AG10803 (cell line): ENCODE data around the gene SUCLG2.

Experiments used
- DNase-seq: peaks from one replicate; pipeline ENCODE4 v3.0.0; 2010; ENCODE audit warnings: low read depth
- H3K4me3 ChIP-seq: 2 replicates; pipeline ENCODE4 v1.5.1; 2011; ENCODE audit warnings: mild to moderate bottlenecking, low read length, control low read depth
- TF ChIP-seq, protein P1 (sequence below): conservative IDR thresholded peaks from 2 replicates; pipeline ENCODE4 v1.5.1; 2011; ENCODE audit warnings: mild to moderate bottlenecking, low read length, control low read depth, inconsistent platforms

SUCLG2 gene

DNA sequence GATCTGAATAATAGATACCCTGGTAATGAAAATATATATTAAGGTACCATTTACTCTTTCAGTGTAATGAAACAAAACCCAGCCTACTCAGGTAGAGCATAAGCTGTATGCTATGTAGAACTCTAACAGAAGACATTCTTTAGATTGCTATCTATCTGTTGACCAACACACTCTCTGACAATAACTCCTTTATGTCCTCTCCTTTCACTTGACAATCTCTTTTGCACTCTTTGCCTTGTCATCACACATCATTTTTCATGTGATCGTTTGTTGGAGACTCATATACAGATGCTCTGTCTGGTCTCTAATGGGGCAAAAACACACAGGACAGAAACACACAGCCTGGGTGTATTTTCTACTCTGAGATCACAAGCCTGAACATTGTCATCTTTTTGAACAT lies 35.4 kb upstream of the SUCLG2 start:
- TF ChIP-seq, protein P1, sequence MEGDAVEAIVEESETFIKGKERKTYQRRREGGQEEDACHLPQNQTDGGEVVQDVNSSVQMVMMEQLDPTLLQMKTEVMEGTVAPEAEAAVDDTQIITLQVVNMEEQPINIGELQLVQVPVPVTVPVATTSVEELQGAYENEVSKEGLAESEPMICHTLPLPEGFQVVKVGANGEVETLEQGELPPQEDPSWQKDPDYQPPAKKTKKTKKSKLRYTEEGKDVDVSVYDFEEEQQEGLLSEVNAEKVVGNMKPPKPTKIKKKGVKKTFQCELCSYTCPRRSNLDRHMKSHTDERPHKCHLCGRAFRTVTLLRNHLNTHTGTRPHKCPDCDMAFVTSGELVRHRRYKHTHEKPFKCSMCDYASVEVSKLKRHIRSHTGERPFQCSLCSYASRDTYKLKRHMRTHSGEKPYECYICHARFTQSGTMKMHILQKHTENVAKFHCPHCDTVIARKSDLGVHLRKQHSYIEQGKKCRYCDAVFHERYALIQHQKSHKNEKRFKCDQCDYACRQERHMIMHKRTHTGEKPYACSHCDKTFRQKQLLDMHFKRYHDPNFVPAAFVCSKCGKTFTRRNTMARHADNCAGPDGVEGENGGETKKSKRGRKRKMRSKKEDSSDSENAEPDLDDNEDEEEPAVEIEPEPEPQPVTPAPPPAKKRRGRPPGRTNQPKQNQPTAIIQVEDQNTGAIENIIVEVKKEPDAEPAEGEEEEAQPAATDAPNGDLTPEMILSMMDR, result no peak
- H3K4me3 ChIP-seq, result no peak overlapping the region
- DNase-seq, result no peak

DNA sequence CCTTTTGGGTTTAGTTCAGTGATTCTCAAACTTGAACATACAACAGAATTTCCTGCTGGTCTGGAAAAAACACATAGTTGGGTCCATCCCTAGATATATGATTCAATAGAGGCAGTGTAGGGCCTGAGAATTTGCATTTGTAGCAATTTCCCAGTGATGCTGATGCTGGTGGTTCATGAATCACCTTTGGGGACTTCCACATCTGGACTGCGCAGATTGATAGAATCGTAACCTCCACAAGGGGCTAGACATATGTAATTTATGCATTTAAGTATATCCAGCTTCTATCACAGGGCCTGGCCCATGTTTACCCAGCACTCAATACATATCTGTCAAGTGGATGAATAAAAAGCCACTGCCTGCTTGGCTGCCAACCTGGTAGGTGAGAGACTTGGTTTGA lies 33.8 kb upstream of the SUCLG2 start:
- no peak overlapping the region for H3K4me3 ChIP-seq
- no peak for DNase-seq
- TF ChIP-seq, protein P1, result no peak

DNA sequence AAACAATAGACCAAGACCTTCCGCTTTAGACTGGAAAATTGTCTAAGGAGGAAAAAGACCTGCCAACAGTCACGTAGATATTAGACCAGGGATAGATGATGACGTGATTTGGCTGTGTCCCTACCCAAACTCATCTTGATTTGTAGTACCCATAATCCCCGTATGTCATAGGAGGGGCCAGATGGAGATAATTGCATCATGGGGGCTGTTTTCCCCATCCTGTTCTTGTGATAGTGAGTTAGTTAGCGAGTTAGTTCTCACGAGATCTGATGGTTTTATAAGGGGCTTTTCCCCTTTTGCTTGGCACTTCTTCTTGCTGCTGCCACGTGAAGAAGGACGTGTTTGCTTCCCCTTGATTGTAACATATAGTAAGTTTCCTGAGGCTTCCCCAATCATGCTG lies 31.7 kb upstream of the SUCLG2 start:
- TF ChIP-seq, protein P1, result no peak
- H3K4me3 ChIP-seq, result no peak overlapping the region
- no peak for DNase-seq

DNA sequence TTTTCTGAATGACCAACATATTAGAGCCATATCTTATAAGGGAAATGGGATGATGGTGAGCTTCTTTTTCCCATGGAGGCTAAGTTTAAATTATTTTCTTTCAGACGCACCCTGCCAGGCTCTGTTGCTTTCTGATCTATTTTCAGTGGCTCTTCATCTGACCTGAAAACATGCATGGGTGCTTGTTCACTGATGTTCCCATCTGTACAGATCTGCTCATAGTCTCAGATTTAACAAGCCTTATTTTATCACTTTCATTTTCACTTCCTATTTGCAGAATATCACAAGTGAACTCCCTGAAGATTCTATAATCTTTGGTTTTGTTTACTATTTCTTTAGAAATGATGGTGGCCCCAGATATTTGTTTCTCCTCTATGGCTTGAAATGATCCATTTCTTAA lies 31.1 kb upstream of the SUCLG2 start:
- no peak for DNase-seq
- no peak overlapping the region for H3K4me3 ChIP-seq
- TF ChIP-seq, protein P1, result no peak

DNA sequence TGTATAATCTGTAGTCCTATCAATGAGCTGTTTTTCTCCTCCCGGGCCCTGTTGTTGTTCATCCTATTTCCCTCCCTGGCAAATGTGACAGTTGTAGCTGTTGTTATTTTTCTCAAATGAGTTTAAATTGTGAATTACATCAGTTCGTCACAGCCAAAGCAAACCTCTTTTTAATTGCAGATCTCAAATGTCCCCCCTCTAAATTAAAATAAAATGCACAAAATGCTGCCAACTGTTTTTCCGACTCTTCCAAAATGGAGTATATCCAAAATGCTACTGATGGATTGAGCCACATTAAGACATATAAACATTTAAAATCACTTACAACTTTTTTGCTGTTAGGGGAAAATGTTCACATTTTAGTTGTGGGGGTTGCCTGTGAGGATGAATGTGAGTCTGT lies 29.8 kb upstream of the SUCLG2 start:
- no peak overlapping the region for H3K4me3 ChIP-seq
- no peak for DNase-seq
- TF ChIP-seq, protein P1, result no peak

DNA sequence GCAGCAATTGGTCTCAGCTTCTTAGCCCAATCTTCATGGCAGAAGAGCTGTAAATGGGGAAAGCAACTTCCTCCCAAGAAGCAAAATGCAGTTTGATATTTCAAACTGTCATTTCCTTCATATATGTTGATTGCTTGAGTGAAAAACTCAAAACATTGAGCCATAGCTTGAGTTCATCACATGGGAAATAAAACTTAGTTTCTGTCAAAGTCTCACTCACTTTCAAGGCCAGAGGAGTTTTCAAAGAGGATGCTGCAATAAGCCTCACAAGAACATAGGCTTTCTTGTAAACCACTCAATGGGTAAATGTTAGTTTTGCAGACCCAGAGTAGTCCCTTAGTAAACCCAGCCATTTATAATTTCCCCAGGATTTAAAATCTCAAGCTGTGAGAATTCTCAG lies 29.1 kb upstream of the SUCLG2 start:
- TF ChIP-seq, protein P1, result no peak
- no peak overlapping the region for H3K4me3 ChIP-seq
- no peak for DNase-seq

DNA sequence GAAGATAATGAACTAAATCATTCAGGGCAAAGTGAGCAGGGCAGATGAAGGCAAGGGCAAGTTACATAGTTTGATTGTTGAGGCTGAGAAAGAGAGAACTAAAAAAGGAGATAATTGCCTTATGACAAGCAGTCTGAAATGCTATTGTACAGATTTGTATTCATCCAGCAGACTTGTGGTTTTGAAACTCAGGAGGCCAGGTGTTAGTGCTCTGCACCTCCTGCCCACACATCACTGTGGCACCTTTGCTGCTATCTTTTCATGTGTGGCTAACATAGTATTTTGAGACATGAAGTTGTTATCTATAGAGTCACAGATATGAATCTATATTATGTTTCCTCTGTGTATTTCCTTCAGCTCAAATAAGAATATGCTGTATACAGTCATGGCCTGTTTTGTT lies 24.3 kb upstream of the SUCLG2 start:
- TF ChIP-seq, protein P1, result no peak
- no peak for DNase-seq
- H3K4me3 ChIP-seq, result no peak overlapping the region
